Measurements from ENCODE around the gene PLCH1. TPM values are rescaled to one million over a fixed set of nuclear protein-coding genes. Genes with fewer than 3 reads are reported as not detected.

The PLCH1 gene
- polyA plus RNA-seq, 1 donor (not counting 4 experiments of a cell fraction or from before 2014, with no cell fraction given), result 0.05 TPM

- dilution Hi-C loops (cut with MboI; ENCODE audit: extremely low pct_ligation_motif_present, low sequenced_read_pairs), result loop anchor here (25.0 kb wide), 1 partner anchor 335 kb away; no protein-coding TSS in a partner anchor
- TF ChIP-seq CTCF (optimal IDR thresholded peaks at IDR 0.05 in 1 of 3, IDR thresholded peaks at IDR 0.05 in 1 of 3, conservative IDR thresholded peaks at IDR 0.05 in 1 of 3; ENCODE audit: extremely low read depth in 1 of 3, insufficient read depth in 2 of 3, low read length in 3 of 3) (no peak), EZH2 (IDR thresholded peaks at IDR 0.05; ENCODE audit: low read length) (no peak)
- FAIRE-seq, result no peak
These were observed 367.8 kb downstream of the PLCH1 start for GRCh38 chr3:155377071-155377470.

DNA sequence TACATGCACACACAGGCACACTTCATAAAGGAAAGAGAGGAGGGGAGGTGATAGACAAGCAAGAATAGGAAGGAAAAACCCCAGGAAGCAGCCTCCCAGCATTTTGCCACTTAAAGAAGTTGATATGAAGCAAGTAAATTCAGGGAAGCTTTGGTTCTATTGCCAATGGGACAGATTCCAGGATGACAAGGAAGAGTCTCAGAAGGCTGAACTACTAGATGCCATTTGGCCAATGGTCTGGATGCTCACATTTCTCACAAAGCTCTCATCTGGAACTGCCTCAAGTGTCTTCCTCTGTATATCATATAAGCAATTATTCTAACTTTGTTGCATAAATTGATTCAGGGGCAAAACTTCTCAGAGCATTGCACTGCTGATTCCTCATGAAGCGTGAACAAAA is 372.6 kb downstream of the PLCH1 start:
- Histone ChIP-seq H3K4me2 (ENCODE audit: control insufficient read depth, extremely low read depth, insufficient read depth, low read depth, low read length) (no peak overlapping the region), H4K20me1 (ENCODE audit: control insufficient read depth, extremely low read depth, insufficient read depth, low read length) (no peaks in the 10 kb centered on the region), H3K9me3 (ENCODE audit: control insufficient read depth, low read depth, low read length) (no peaks in the 10 kb centered on the region), H3K79me2 (ENCODE audit: control insufficient read depth, insufficient read depth, low read length) (no peaks in the 10 kb centered on the region), H3K9ac (ENCODE audit: control insufficient read depth, extremely low read depth, insufficient read depth, low read length) (no peak overlapping the region), H3K27ac (ENCODE audit: control insufficient read depth, insufficient read depth, low read length) (no peak overlapping the region), H2AFZ (ENCODE audit: control insufficient read depth, low read length) (no peak overlapping the region), H3K27me3 (ENCODE audit: control insufficient read depth, extremely low read depth, insufficient read depth, low read length) (no peaks in the 10 kb centered on the region), H3K4me3 (ENCODE audit: control insufficient read depth in 2 of 3, extremely low read depth in 1 of 3, insufficient read depth in 2 of 3, low read depth in 1 of 3, low read length in 3 of 3) (no peak overlapping the region), H3K36me3 (ENCODE audit: control insufficient read depth in 2 of 2, extremely low read depth in 1 of 2, insufficient read depth in 2 of 2, low read length in 2 of 2) (no peaks in the 10 kb centered on the region), H3K4me1 (ENCODE audit: control insufficient read depth, extremely low read depth, insufficient read depth, low read length) (no peaks in the 10 kb centered on the region), H3K9me1 (ENCODE audit: control insufficient read depth, extremely low read depth, insufficient read depth, low read length) (no peaks in the 10 kb centered on the region)
- TF ChIP-seq CTCF (optimal IDR thresholded peaks at IDR 0.05 in 1 of 3, IDR thresholded peaks at IDR 0.05 in 1 of 3, conservative IDR thresholded peaks at IDR 0.05 in 1 of 3; ENCODE audit: extremely low read depth in 1 of 3, insufficient read depth in 2 of 3, low read length in 3 of 3) (no peak), EZH2 (IDR thresholded peaks at IDR 0.05; ENCODE audit: low read length) (no peak)
- DNase-seq (ENCODE audit: low read depth, low spot score) (no peak), FAIRE-seq (no peak)
- dilution Hi-C loops (cut with MboI; ENCODE audit: extremely low pct_ligation_motif_present, low sequenced_read_pairs), result no loop called here

More at GRCh38 chr3:155377071-155377470, 367.8 kb downstream of the PLCH1 start:
- Histone ChIP-seq H3K27me3 (ENCODE audit: control insufficient read depth, extremely low read depth, insufficient read depth, low read length) (no peaks in the 10 kb centered on the region), H3K4me3 (ENCODE audit: control insufficient read depth in 2 of 3, extremely low read depth in 1 of 3, insufficient read depth in 2 of 3, low read depth in 1 of 3, low read length in 3 of 3) (no peak overlapping the region), H3K27ac (ENCODE audit: control insufficient read depth, insufficient read depth, low read length) (no peak overlapping the region), H2AFZ (ENCODE audit: control insufficient read depth, low read length) (no peak overlapping the region), H3K9me1 (ENCODE audit: control insufficient read depth, extremely low read depth, insufficient read depth, low read length) (no peaks in the 10 kb centered on the region), H3K9me3 (ENCODE audit: control insufficient read depth, low read depth, low read length) (no peaks in the 10 kb centered on the region), H3K79me2 (ENCODE audit: control insufficient read depth, insufficient read depth, low read length) (no peaks in the 10 kb centered on the region), H3K4me1 (ENCODE audit: control insufficient read depth, extremely low read depth, insufficient read depth, low read length) (no peaks in the 10 kb centered on the region), H3K9ac (ENCODE audit: control insufficient read depth, extremely low read depth, insufficient read depth, low read length) (no peak overlapping the region), H4K20me1 (ENCODE audit: control insufficient read depth, extremely low read depth, insufficient read depth, low read length) (no peaks in the 10 kb centered on the region), H3K4me2 (ENCODE audit: control insufficient read depth, extremely low read depth, insufficient read depth, low read depth, low read length) (no peak overlapping the region), H3K36me3 (ENCODE audit: control insufficient read depth in 2 of 2, extremely low read depth in 1 of 2, insufficient read depth in 2 of 2, low read length in 2 of 2) (no peaks in the 10 kb centered on the region)
- no peak for DNase-seq (ENCODE audit: low read depth, low spot score)
